ENCODE results near the gene PNMA8B.

Gene PNMA8B

DNA sequence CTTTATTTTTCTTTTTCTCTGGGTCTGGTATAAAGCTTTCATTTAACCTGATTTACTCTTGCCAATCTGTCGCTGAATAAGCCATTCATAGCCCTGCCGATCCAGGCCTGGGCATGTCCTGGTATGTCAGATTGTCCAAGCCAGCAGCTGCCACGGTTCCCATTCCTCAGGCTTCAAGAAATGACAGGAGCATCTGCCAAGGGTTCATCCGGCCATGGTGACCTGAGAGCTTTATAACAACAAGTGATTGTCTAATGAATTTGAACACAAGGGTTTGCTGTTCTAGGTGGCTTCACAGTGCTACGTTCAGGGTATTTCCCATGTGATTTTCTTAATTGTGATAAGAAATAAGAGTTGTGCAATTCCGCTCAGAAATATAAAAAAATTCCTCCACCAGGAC lies 44.3 kb downstream of the PNMA8B start:
- DNase-seq = no peak

DNA sequence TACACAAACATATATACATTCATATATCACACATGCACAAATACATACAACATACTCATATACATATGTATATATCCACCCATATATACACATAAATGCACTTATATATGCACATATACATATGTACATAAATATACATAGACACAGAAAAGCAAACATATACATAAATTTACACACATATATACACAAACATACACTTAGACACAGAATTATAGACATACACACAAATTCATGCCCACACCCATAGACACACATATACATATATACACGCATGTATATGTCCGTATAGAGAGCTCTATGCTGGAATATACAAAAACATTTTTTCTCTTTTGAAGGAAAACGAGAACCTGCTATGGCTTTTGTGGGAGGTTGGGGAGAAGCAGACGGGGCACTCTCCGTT lies 44.9 kb downstream of the PNMA8B start:
- DNase-seq = no peak

DNA sequence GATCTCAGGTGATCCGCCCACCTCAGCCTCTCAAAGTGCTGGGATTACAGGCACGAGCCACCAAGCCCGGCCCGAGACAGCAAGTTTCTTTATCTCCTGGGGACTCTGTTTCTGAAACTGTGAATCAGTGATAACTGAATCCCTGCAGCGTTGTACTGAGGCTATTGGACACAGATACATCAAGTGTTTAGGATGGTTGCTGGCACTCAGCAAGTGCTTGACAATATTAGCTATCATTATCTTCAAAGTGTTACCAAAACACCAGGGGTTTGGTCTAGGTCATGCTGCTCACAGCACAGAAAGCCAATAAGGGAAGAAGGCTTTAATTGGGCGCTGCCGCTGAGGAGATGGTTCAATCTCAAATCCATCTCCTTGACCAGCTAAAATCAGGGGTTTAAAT lies 46.4 kb downstream of the PNMA8B start:
- DNase-seq = no peak

DNA sequence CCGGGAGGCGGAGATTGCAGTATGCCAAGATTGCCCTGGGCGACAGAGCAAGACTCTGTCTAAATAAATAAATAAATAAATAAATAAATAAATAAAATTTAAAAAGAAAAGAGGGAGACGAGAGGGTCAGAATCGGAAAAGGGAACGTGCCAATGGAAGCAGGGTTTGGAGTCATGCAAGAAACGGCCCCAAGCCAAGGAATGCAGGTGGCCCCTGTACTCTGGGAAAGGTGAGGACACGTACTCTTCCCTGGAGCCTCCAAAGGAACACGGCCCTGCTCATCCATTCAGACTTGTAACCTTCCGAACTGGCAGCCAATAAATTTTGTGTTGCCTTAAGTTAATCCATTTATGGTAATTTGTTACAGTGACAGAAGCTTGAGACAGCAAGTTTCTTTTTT lies 47.1 kb downstream of the PNMA8B start:
- DNase-seq = no peak

DNA sequence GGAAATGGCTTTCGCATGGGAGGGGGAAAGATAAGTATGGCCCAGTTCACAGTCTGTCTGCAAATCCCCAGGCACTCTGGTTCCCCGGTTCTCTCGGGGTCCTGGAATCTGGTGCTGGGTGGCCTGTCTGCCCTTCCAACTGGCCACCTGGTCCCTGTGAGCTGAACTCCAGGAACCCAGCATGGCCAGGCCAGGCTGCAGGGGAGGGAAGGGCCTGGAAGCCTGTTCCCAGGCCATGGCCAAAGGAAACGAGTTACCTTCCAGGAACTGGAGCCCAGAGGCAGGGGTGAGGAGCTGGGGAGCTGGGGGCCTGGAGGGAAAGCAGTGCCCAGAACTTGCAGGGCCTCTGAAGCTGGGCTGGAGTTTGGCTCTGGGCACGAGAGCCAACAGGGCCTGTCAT lies 47.8 kb downstream of the PNMA8B start:
- DNase-seq = no peak

DNA sequence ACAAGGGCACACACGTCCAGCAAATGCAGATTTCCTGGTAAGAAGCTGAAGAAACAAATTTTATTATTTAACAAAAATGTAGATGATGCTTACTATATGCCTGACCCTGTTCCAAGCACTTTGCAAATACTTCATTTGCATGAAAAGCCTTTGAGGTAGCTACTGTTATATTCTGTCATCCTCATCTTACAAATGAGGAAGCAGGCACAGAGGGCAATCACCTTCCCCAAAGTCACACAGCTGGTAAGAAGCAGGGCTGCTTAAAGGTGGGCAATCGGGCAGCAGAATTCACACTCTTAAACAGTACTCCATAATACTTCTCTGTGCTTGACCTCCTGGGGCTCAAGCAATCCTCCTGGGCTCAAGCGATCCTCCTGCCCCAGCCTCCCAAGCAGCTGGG lies 48.7 kb downstream of the PNMA8B start:
- no peak for DNase-seq

DNA sequence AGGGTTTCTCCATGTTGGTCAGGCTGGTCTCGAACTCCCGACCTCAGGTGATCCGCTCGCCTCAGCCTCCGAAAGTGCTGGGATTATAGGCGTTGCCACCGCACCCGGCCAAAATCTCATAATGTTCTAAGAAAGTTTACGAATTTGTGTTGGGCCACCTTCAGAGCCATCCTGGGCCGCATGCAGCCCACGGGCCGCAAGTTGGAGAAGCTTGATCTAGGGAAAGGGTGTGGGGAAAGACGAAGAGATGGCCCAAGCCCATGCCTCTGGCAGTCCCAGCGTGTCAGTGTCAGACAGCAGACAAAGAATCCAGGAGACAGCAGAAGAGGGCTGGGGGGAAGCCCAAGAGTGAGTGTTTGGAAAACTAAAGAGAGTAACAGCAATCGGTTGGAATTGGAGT lies 49.6 kb downstream of the PNMA8B start:
- no peak for DNase-seq

DNA sequence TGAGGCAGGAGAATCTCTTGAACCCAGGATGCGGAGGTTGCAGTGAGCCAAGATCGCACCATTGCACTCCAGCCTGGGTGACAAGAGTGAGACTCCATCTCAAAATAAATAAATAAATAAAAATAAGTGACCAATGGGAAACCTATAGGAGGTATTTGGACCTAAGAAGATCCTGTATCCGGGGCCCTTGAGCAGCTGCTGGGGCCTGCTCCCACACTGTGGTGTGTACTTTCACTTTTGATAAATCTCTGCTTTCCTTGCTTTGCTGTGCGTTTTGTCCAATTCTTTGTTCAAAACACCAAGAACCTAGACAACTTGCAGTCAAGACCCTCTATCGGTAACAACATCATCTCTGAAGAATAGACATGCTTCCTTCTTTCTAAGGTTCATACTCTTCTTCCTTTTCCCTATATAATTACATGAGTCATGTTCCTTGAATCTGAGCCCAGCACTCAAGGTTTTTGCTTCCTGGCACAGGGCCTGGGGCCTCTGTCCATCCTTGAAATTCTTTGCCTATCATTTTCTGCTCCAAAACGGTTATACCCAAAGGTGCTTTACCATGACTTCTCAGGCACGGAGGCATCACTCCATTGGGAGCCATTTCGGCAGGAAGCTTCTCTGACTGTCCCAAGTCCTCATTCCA lies 52.7 kb downstream of the PNMA8B start:
- DNase-seq = no peak

DNA sequence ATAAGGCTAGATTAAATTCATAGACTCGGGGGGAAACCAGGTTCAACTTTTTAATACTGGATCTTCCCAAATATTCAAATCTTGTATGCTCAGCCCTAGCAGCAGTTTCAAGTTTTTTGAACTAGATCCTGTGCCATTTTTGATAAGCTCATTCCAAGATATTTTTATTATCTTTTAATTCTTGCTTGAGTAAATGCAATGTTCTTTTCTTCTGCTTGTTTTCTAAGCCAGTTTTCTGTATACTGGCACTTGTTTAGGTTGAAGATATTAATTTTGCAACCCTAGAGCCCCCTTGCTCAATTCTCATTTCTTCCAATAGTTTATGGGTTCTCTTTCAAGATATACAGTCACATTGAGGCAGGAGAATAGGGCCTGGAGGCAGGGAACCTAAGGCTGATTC lies 53.8 kb downstream of the PNMA8B start:
- DNase-seq = no peak
